Lower leg skin (tissue), 4 donors: Measurements from ENCODE around the gene OR8G1. TPM values are rescaled to one million over a fixed set of nuclear protein-coding genes. Genes with fewer than 3 reads are reported as not detected.

Source experiments
- DNase-seq, 2 donors: peaks; one replicate each; pipeline ENCODE4 v3.0.0-alpha.2; 2019; ENCODE audit warnings: low spot score in 2 of 2
- H3K4me3 ChIP-seq: fragments of 200-600 bp; sonication (generic); 2 replicates; pipeline ENCODE4 v1.5.1; 2017; ENCODE audit warnings: mild to moderate bottlenecking, low read depth; ENCODE audit not compliant: poor library complexity, severe bottlenecking
- CTCF ChIP-seq, 3 donors: fragments of 450-650 bp; IDR thresholded peaks; one replicate each; pipeline ENCODE4 v1.5.1; 2016; ENCODE audit warnings: antibody characterized with exemption in 3 of 3, mild to moderate bottlenecking in 3 of 3, moderate library complexity in 2 of 3
- POLR2A ChIP-seq, 2 donors: fragments of 450-650 bp; IDR thresholded peaks; one replicate each; pipeline ENCODE4 v1.6.1; 2016 to 2017; ENCODE audit warnings: antibody characterized with exemption in 2 of 2, mild to moderate bottlenecking in 1 of 2, moderate library complexity in 1 of 2
- WGBS, 2 donors: methylation state at CpG; one replicate each; pipeline ENCODE4 v1.1.5; 2018; 5-methylcytosine and 5-hydroxymethylcytosine counted together
- intact Hi-C: fragments of 100-400 bp; cut with DNase I; formaldehyde crosslinking; loops from one replicate; pipeline ENCODE4 v1.15.0; 2023; ENCODE audit warnings: low total_unique reads
- total RNA-seq, 4 donors: library from RNA; depleted of rRNA; stranded (reverse); fragments of >200 nt; gene quantifications; one replicate each; pipeline ENCODE4 v1.1.0, GENCODE V29; 2016

Gene OR8G1
- total RNA-seq, 4 donors from 2014 or later, result not detected

- TF ChIP-seq POLR2A (IDR thresholded peaks at IDR 0.05), result no peak
- no peak for TF ChIP-seq CTCF (IDR thresholded peaks at IDR 0.05)
- DNase-seq, result no peak
- intact Hi-C loops, result loop anchor here (10.0 kb wide), 1 partner anchor 123 kb away; no protein-coding TSS in a partner anchor
- 82 to 92% methylated on average over 2 of the region's 2 CpGs for WGBS, 2 donors
- no peak overlapping the region for H3K4me3 ChIP-seq
Observed at GRCh38 chr11:124197999-124198398, 42.9 kb upstream of the OR8G1 start.

GRCh38 chr11:124198897-124199296 is 42.0 kb upstream of the OR8G1 start:
- WGBS, 2 donors, result 89 to 94% methylated on average over 7 of the region's 7 CpGs
- intact Hi-C loops, result loop anchor here (10.0 kb wide), 1 partner anchor 124 kb away; no protein-coding TSS in a partner anchor
- TF ChIP-seq POLR2A (IDR thresholded peaks at IDR 0.05) (no peak), CTCF (IDR thresholded peaks at IDR 0.05) (no peak)
- no peak overlapping the region for H3K4me3 ChIP-seq
- no peak for DNase-seq

GRCh38 chr11:124199702-124200101 is 41.2 kb upstream of the OR8G1 start:
- no peak for DNase-seq
- no peak overlapping the region for H3K4me3 ChIP-seq
- intact Hi-C loops, result loop anchor here (10.0 kb wide), 1 partner anchor 125 kb away; no protein-coding TSS in a partner anchor
- no peak for TF ChIP-seq POLR2A (IDR thresholded peaks at IDR 0.05)
- TF ChIP-seq CTCF (IDR thresholded peaks at IDR 0.05), result no peak
- 68 to 73% methylated on average over 1 of the region's 1 CpG for WGBS, 2 donors

- no peak overlapping the region for H3K4me3 ChIP-seq
- no peak for TF ChIP-seq CTCF (IDR thresholded peaks at IDR 0.05)
- no peak for TF ChIP-seq POLR2A (IDR thresholded peaks at IDR 0.05)
- WGBS, 2 donors, result 92 to 96% methylated on average over 16 of the region's 16 CpGs
- intact Hi-C loops, result no loop called here
- DNase-seq, result no peak
Observed at GRCh38 chr11:124200671-124201070, 40.2 kb upstream of the OR8G1 start.

GRCh38 chr11:124202951-124203350 is 37.9 kb upstream of the OR8G1 start:
- intact Hi-C loops, result no loop called here
- TF ChIP-seq CTCF (IDR thresholded peaks at IDR 0.05), result no peak
- no peak for TF ChIP-seq POLR2A (IDR thresholded peaks at IDR 0.05)
- no peak overlapping the region for H3K4me3 ChIP-seq
- DNase-seq, result no peak
- 51 to 55% methylated on average over 3 of the region's 3 CpGs for WGBS, 2 donors

- H3K4me3 ChIP-seq, result no peak overlapping the region
- 89 to 97% methylated on average over 5 of the region's 5 CpGs for WGBS, 2 donors
- TF ChIP-seq CTCF (IDR thresholded peaks at IDR 0.05), result no peak
- TF ChIP-seq POLR2A (IDR thresholded peaks at IDR 0.05), result no peak
- intact Hi-C loops, result no loop called here
- no peak for DNase-seq
Observed at GRCh38 chr11:124204008-124204407, 36.9 kb upstream of the OR8G1 start.
